H9 (cell line): ENCODE results near the gene ZCCHC3. TPM values are rescaled to one million over a fixed set of nuclear protein-coding genes. Genes with fewer than 3 reads are reported as not detected.

Experiments
- DNase-seq: peaks from one replicate; pipeline ENCODE4 v3.0.0-alpha.2; 2017
- H2AFZ ChIP-seq: one replicate; pipeline ENCODE4 v1.6.1; 2013; ENCODE audit warnings: mild to moderate bottlenecking, low read length, control low read depth, moderate library complexity
- H2AK5ac ChIP-seq: 2 replicates; pipeline ENCODE4 v1.6.1; 2013; ENCODE audit warnings: low read length, control low read depth, mixed read lengths; ENCODE audit not compliant: insufficient read length
- H2BK120ac ChIP-seq: one replicate; pipeline ENCODE4 v1.6.1; 2013; ENCODE audit warnings: low read depth, mild to moderate bottlenecking, low read length, control low read depth, inconsistent platforms; ENCODE audit not compliant: poor library complexity, severe bottlenecking
- H2BK12ac ChIP-seq: 2 replicates; pipeline ENCODE4 v1.6.1; 2013; ENCODE audit warnings: low read length, control low read depth, mixed read lengths, low read depth; ENCODE audit not compliant: insufficient read length
- H2BK15ac ChIP-seq: 2 replicates; pipeline ENCODE4 v1.6.1; 2013; ENCODE audit warnings: low read depth, low read length, control low read depth
- H2BK20ac ChIP-seq: one replicate; pipeline ENCODE4 v1.6.1; 2013; ENCODE audit warnings: low read depth, mild to moderate bottlenecking, low read length, control low read depth, inconsistent platforms; ENCODE audit not compliant: poor library complexity, severe bottlenecking
- H2BK5ac ChIP-seq: 2 replicates; pipeline ENCODE4 v1.6.1; 2013; ENCODE audit warnings: low read length, control low read depth, mixed read lengths; ENCODE audit not compliant: insufficient read length
- H3K14ac ChIP-seq: 2 replicates; pipeline ENCODE4 v1.6.1; 2013; ENCODE audit warnings: low read length, control low read depth; ENCODE audit not compliant: insufficient read depth
- H3K18ac ChIP-seq: 2 replicates; pipeline ENCODE4 v1.6.1; 2013; ENCODE audit warnings: low read depth, mild to moderate bottlenecking, mixed read lengths, low read length, control low read depth; ENCODE audit not compliant: insufficient read length
- H3K23ac ChIP-seq: 2 replicates; pipeline ENCODE4 v1.6.1; 2013; ENCODE audit warnings: low read length, control low read depth, mixed read lengths, low read depth; ENCODE audit not compliant: insufficient read length
- H3K23me2 ChIP-seq: 2 replicates; pipeline ENCODE4 v1.6.1; 2013; ENCODE audit warnings: low read depth, mild to moderate bottlenecking, mixed read lengths, low read length, control low read depth; ENCODE audit not compliant: insufficient read length, poor library complexity, severe bottlenecking
- H3K27ac ChIP-seq: 2 replicates; pipeline ENCODE4 v1.5.1; 2013; ENCODE audit warnings: low read length, control low read depth, mixed read lengths, low read depth; ENCODE audit not compliant: insufficient read length
- H3K27me3 ChIP-seq: 2 replicates; pipeline ENCODE4 v1.6.1; 2013; ENCODE audit warnings: low read length, control low read depth, inconsistent platforms; ENCODE audit not compliant: insufficient read depth
- H3K4ac ChIP-seq: 2 replicates; pipeline ENCODE4 v1.6.1; 2013; ENCODE audit warnings: low read depth, mild to moderate bottlenecking, control low read depth, inconsistent platforms, low read length, moderate library complexity
- H3K4me1 ChIP-seq: 2 replicates; pipeline ENCODE4 v1.6.1; 2013; ENCODE audit warnings: low read length, control low read depth, inconsistent platforms; ENCODE audit not compliant: insufficient read depth
- H3K4me2 ChIP-seq: 2 replicates; pipeline ENCODE4 v1.6.1; 2013; ENCODE audit warnings: low read length, control low read depth, mixed read lengths; ENCODE audit not compliant: insufficient read length, insufficient read depth
- H3K56ac ChIP-seq: 2 replicates; pipeline ENCODE4 v1.6.1; 2013; ENCODE audit warnings: low read depth, mild to moderate bottlenecking, mixed read lengths, low read length, control low read depth; ENCODE audit not compliant: insufficient read length
- H3K79me1 ChIP-seq: 2 replicates; pipeline ENCODE4 v1.6.1; 2013; ENCODE audit warnings: low read depth, mild to moderate bottlenecking, moderate library complexity, low read length, control low read depth, inconsistent platforms; ENCODE audit not compliant: insufficient read depth, poor library complexity, severe bottlenecking
- H3K79me2 ChIP-seq: 2 replicates; pipeline ENCODE4 v1.6.1; 2013; ENCODE audit warnings: low read length, control low read depth, inconsistent platforms; ENCODE audit not compliant: insufficient read depth
- H3K9ac ChIP-seq: 2 replicates; pipeline ENCODE4 v1.6.1; 2013; ENCODE audit warnings: low read length, control low read depth, mixed read lengths; ENCODE audit not compliant: insufficient read length; ENCODE audit errors: extremely low read depth
- H3K9me3 ChIP-seq: one replicate; pipeline ENCODE4 v1.6.1; 2013; ENCODE audit warnings: low read depth, low read length, inconsistent platforms; ENCODE audit not compliant: control insufficient read depth
- H3T11ph ChIP-seq: one replicate; pipeline ENCODE4 v1.6.1; 2013; ENCODE audit warnings: mild to moderate bottlenecking, low read length, control low read depth, inconsistent platforms
- H4K20me1 ChIP-seq: one replicate; pipeline ENCODE4 v1.6.1; 2013; ENCODE audit not compliant: control insufficient read depth, insufficient read length, insufficient read depth
- H4K5ac ChIP-seq: 2 replicates; pipeline ENCODE4 v1.6.1; 2013; ENCODE audit warnings: low read depth, mild to moderate bottlenecking, mixed read lengths, low read length, control low read depth; ENCODE audit not compliant: insufficient read length
- H4K8ac ChIP-seq: replicated peaks from 2 replicates; pipeline ENCODE4 v1.6.1; 2013; ENCODE audit warnings: low read length, control low read depth, mixed read lengths, low read depth; ENCODE audit not compliant: insufficient read length
- H4K91ac ChIP-seq: 2 replicates; pipeline ENCODE4 v1.6.1; 2013; ENCODE audit warnings: low read depth, mild to moderate bottlenecking, moderate library complexity, mixed read lengths, low read length, control low read depth; ENCODE audit not compliant: insufficient read length
- H3K27ac Mint-ChIP-seq, 3 experiments: 2 replicates in 2 of 3; 3 replicates in 1 of 3; pipeline ENCODE4 v1.8.0; 2020 to 2021; ENCODE audit warnings: mixed read lengths in 3 of 3, mild to moderate bottlenecking in 1 of 3, moderate library complexity in 1 of 3
- H3K27me3 Mint-ChIP-seq: 2 replicates; pipeline ENCODE4 v1.8.0; 2021; ENCODE audit warnings: low read depth, mild to moderate bottlenecking, moderate library complexity, mixed read lengths
- H3K36me3 Mint-ChIP-seq, 3 experiments: 2 replicates in 2 of 3; 3 replicates in 1 of 3; pipeline ENCODE4 v1.8.0; 2020 to 2021; ENCODE audit warnings: low read depth in 3 of 3, mixed read lengths in 3 of 3; ENCODE audit not compliant: insufficient read depth in 1 of 3
- H3K4me1 Mint-ChIP-seq, 2 experiments: 2 replicates each; pipeline ENCODE4 v1.8.0; 2020; ENCODE audit warnings: mixed read lengths in 2 of 2
- H3K4me3 Mint-ChIP-seq, 2 experiments: 2 replicates in 1 of 2; 3 replicates in 1 of 2; pipeline ENCODE4 v1.8.0; 2020 to 2021; ENCODE audit warnings: mild to moderate bottlenecking in 2 of 2, mixed read lengths in 2 of 2, moderate library complexity in 1 of 2
- H3K9me3 Mint-ChIP-seq, 2 experiments: 2 replicates in 1 of 2; 3 replicates in 1 of 2; pipeline ENCODE4 v1.8.0; 2020; ENCODE audit warnings: mild to moderate bottlenecking in 2 of 2, mixed read lengths in 2 of 2, moderate library complexity in 1 of 2
- CTCF ChIP-seq: fragments of 200-600 bp; sonication (generic); conservative IDR thresholded peaks from 3 replicates; pipeline ENCODE4 v1.8.0; 2021; ENCODE audit warnings: antibody characterized with exemption, mild to moderate bottlenecking
- WGBS: extraction: QIAGEN DNeasy Blood & Tissue Kit; methylation state at CpG from one replicate; pipeline ENCODE4 v1.1.7; 2013; ENCODE audit warnings: missing lambda C conversion rate, low lambda C conversion rate, mixed read lengths; ENCODE audit not compliant: insufficient read length; ENCODE audit errors: extremely low coverage; 5-methylcytosine and 5-hydroxymethylcytosine counted together
- total RNA-seq: library from RNA; stranded (reverse); gene quantifications from 2 replicates; pipeline ENCODE4 v1.2.1, GENCODE V29; 2021

The ZCCHC3 gene
- total RNA-seq, 1 experiment from 2014 or later: 41.3 TPM

- H4K20me1 ChIP-seq: no peaks in the 10 kb centered on the region
- Mint-ChIP-seq H3K27ac (peak overlapping the region; percentile 94 to 98 (median 98)), H3K9me3 (peaks cover 0 to 4% of the 10 kb centered on the region in 2 experiments; a peak in 3 of 5 replicates), H3K4me3 (peak overlapping the region; percentile 95 to 99), H3K4me1 (peaks cover 50 to 54% of the 10 kb centered on the region in 2 experiments), H3K27me3 (peaks cover 17% of the 10 kb centered on the region), H3K36me3 (peaks cover 14 to 17% (median 15%) of the 10 kb centered on the region in 3 experiments)
- H3K18ac ChIP-seq: no peak overlapping the region
- WGBS: no CpG with 5 or more reads among the region's 10 CpGs
- H3K14ac ChIP-seq: no peak overlapping the region
- peak overlapping the region; percentile 48 for H3K9ac ChIP-seq
- peaks cover 17% of the 10 kb centered on the region; the same call in 1 of the 2 replicates for H3K79me2 ChIP-seq
- DNase-seq: peak; percentile 50
- H3K9me3 ChIP-seq: no peaks in the 10 kb centered on the region
- no peak overlapping the region for H4K91ac ChIP-seq
- no peaks in the 10 kb centered on the region for H3K79me1 ChIP-seq
- no peak overlapping the region for H2BK120ac ChIP-seq
- no peak overlapping the region for H3K4ac ChIP-seq
- H2AFZ ChIP-seq: no peak overlapping the region
- H2AK5ac ChIP-seq: no peak overlapping the region
- H3K23ac ChIP-seq: no peak overlapping the region
- no peak overlapping the region for H2BK12ac ChIP-seq
- no peak overlapping the region for H2BK15ac ChIP-seq
- H4K8ac ChIP-seq: no peak overlapping the region
- no peak overlapping the region for H2BK20ac ChIP-seq
- peaks cover 10% of the 10 kb centered on the region; the same call in 1 of the 2 replicates for H3K4me1 ChIP-seq
- H3T11ph ChIP-seq: no peak overlapping the region
- no peak overlapping the region for H3K56ac ChIP-seq
- H2BK5ac ChIP-seq: no peak overlapping the region
- peaks cover 24% of the 10 kb centered on the region for H3K23me2 ChIP-seq
- no peaks in the 10 kb centered on the region for H3K27me3 ChIP-seq
- H3K27ac ChIP-seq: peak overlapping the region; percentile 55
- peak overlapping the region; percentile 96 for H3K4me2 ChIP-seq
- no peak overlapping the region for H4K5ac ChIP-seq
- no peak for TF ChIP-seq CTCF
Observed at GRCh38 chr20:300345-300990, 3.1 kb downstream of the ZCCHC3 start.
